RWPE2 (cell line): ENCODE data around the gene CCDC149.

Experiments
- ATAC-seq: fragments of 200-7000 bp; cut with Tn5 transposase; 3 replicates; pipeline ENCODE4 v1.9.1; 2021; ENCODE audit warnings: low read depth
- DNase-seq: peaks from one replicate; pipeline ENCODE4 v3.0.0-alpha.2; 2020; ENCODE audit warnings: low spot score
- H3K27ac ChIP-seq: fragments of 450-650 bp; 2 replicates; pipeline ENCODE4 v1.5.1; 2017; ENCODE audit warnings: mild to moderate bottlenecking; ENCODE audit not compliant: poor library complexity, severe bottlenecking
- H3K27me3 ChIP-seq: fragments of 250-450 bp; sonication (Bioruptor Pico); 2 replicates; pipeline ENCODE4 v1.5.1; 2021; ENCODE audit warnings: mild to moderate bottlenecking, moderate library complexity; ENCODE audit not compliant: insufficient read depth, poor library complexity, severe bottlenecking
- H3K36me3 ChIP-seq: fragments of 250-450 bp; sonication (Bioruptor Pico); 2 replicates; pipeline ENCODE4 v1.5.1; 2020; ENCODE audit warnings: low read depth, mild to moderate bottlenecking, moderate library complexity
- H3K4me1 ChIP-seq: fragments of 250-450 bp; sonication (Bioruptor Pico); 2 replicates; pipeline ENCODE4 v1.5.1; 2021; ENCODE audit warnings: mild to moderate bottlenecking, moderate library complexity; ENCODE audit not compliant: insufficient read depth, poor library complexity, severe bottlenecking
- H3K4me3 ChIP-seq: fragments of 250-450 bp; sonication (Bioruptor Pico); 2 replicates; pipeline ENCODE4 v1.5.1; 2021; ENCODE audit warnings: mild to moderate bottlenecking, moderate library complexity; ENCODE audit not compliant: severe bottlenecking
- H3K9me3 ChIP-seq: fragments of 250-450 bp; sonication (Bioruptor Pico); 2 replicates; pipeline ENCODE4 v1.5.1; 2021; ENCODE audit warnings: mild to moderate bottlenecking, moderate library complexity; ENCODE audit not compliant: severe bottlenecking
- TF ChIP-seq, protein P1 (sequence below): fragments of 450-650 bp; IDR thresholded peaks from one replicate; pipeline ENCODE4 v1.5.1; 2017; ENCODE audit warnings: mild to moderate bottlenecking, moderate library complexity; ENCODE audit not compliant: poor library complexity, severe bottlenecking

CCDC149 gene

DNA sequence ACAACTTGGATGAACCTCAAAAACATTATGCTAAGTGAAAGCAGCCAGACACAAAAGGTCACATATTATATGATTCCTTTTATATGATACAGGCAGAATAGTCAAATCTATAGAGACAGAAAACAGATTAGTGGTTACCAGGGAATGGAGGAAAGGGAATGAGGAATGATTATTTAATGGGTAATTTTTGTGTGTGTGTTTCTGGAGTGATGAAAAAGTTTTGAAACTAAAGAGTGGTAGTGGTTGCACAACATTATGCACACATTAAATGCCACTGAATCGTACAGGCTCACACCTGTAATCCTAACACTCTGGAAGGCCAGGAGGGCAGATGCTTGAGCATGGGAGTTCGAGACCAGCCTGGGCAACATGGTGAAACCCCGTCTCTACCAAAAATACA, 137.1 kb downstream of the CCDC149 start:
- no peaks in the 10 kb centered on the region for H3K27me3 ChIP-seq
- ATAC-seq, result no peak
- TF ChIP-seq, protein P1, sequence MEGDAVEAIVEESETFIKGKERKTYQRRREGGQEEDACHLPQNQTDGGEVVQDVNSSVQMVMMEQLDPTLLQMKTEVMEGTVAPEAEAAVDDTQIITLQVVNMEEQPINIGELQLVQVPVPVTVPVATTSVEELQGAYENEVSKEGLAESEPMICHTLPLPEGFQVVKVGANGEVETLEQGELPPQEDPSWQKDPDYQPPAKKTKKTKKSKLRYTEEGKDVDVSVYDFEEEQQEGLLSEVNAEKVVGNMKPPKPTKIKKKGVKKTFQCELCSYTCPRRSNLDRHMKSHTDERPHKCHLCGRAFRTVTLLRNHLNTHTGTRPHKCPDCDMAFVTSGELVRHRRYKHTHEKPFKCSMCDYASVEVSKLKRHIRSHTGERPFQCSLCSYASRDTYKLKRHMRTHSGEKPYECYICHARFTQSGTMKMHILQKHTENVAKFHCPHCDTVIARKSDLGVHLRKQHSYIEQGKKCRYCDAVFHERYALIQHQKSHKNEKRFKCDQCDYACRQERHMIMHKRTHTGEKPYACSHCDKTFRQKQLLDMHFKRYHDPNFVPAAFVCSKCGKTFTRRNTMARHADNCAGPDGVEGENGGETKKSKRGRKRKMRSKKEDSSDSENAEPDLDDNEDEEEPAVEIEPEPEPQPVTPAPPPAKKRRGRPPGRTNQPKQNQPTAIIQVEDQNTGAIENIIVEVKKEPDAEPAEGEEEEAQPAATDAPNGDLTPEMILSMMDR, result no peak

DNA sequence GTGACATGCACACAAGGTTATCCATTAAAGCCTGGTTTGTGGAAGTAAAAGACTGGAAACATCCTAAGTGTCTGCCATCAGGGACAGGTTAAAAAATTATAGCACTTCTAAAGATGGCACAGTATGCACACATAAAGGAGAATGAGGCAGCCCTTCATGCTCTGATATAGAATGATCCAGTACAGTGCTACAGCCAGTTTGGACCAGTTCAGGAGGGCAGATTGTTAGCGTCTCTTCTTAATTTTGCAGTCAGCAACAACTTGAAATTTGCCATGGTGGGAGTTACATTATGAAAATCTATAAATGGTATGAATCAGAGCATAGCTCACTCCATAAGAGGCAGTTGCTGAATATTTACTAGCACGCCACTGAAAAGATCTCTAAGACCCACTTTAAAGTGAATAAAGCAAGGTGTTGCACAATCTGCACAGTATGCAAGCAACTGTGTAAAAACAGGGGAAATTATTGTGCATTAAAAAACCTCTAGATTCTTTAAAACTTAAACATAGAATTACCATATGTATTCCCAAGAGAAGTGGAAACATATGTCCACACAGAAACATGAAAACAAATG, 137.7 kb downstream of the CCDC149 start:
- ATAC-seq, result 0 out of 3 replicates have a peak, but pooled peaks have one; percentile 28
- Histone ChIP-seq H3K4me3 (no peak overlapping the region), H3K9me3 (no peaks in the 10 kb centered on the region), H3K36me3 (no peaks in the 10 kb centered on the region), H3K4me1 (peaks cover 11% of the 10 kb centered on the region), H3K27me3 (no peaks in the 10 kb centered on the region), H3K27ac (no peak overlapping the region)
- TF ChIP-seq, protein P1, result no peak
- DNase-seq, result no peak

More for the DNA sequence above, 137.1 kb downstream of the CCDC149 start:
- Histone ChIP-seq H3K4me3 (no peak overlapping the region), H3K27ac (no peak overlapping the region), H3K9me3 (no peaks in the 10 kb centered on the region), H3K36me3 (no peaks in the 10 kb centered on the region), H3K4me1 (peaks cover 4% of the 10 kb centered on the region)
- DNase-seq, result no peak

DNA sequence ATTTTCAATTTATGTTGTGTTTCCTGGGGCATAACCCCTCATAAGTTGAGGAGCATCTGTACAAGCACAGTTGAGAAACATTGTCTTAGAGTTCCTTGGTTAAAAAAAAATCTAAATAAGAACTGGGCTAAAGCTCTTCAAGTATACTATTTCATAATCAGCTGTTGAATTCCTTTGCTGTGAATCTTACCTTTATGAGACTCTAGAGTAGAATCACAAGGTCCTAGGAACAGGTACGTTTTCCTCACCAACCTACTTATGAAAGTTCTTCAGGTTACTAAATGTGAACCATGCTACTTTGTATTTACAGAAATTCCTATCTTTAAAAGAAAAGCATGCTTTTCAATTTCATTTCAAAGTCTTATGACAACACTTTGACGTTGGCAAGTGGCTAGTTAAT, 138.4 kb downstream of the CCDC149 start:
- no peaks in the 10 kb centered on the region for H3K27me3 ChIP-seq
- ATAC-seq, result peak; percentile 74

DNA sequence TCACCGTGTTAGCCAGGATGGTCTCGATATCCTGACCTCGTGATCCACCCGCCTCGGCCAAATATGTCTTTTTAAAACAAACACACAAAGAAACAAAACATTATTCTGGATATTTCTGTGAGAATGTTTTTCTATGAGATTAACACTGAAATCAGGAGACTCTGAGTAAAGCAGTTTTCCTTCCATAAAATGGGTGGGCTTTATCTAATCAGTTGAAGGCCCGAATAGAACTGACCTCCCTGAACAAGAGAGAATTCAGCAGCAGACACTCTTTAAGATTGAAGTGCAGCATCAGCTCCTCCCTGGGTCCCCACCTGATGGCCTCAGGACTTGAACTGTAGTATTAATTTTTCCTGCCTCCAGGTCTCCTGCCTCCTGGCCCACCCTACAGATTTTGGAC, 139.9 kb downstream of the CCDC149 start:
- Histone ChIP-seq H3K9me3 (no peaks in the 10 kb centered on the region), H3K27ac (no peak overlapping the region), H3K27me3 (no peaks in the 10 kb centered on the region), H3K36me3 (no peaks in the 10 kb centered on the region), H3K4me3 (no peak overlapping the region), H3K4me1 (peaks cover 17% of the 10 kb centered on the region)
- TF ChIP-seq, protein P1, result no peak
- no peak for DNase-seq
- no peak for ATAC-seq

More for the DNA sequence above, 138.4 kb downstream of the CCDC149 start:
- no peaks in the 10 kb centered on the region for H3K9me3 ChIP-seq
- H3K27ac ChIP-seq, result no peak overlapping the region
- no peaks in the 10 kb centered on the region for H3K36me3 ChIP-seq
- TF ChIP-seq, protein P1, result no peak
- peaks cover 17% of the 10 kb centered on the region for H3K4me1 ChIP-seq
- H3K4me3 ChIP-seq, result no peak overlapping the region
- DNase-seq, result no peak

DNA sequence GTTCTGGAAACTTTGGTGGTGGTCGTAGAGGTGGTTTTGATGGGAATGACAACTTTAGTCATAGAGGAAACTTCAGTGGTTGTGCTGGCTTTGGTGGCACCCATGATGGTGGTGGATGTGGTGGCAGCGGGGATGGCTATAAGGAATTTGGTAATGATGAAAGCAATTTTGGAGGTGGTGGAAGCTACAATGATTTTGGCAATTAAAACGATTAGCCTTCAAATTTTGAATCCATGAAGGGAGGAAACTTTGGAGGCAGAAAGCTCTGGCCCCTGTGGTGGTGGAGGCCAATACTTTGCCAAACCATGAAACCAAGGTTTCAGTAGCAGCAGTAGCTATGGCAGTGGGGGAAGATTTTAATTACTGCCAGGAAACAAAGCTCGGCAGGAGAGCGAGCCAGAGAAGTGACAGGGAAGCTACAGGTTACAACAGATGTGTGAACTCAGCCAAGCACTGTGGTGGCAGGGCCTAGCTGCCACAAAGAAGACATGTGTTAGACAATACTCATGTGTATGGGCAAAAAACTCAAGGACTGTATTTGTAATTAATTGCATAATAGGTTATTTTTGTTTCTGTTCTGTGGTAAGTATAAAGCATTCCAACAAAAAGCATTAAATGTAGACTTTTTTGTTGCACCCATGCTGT, 140.7 kb downstream of the CCDC149 start:
- no peaks in the 10 kb centered on the region for H3K36me3 ChIP-seq
- peaks cover 17% of the 10 kb centered on the region for H3K4me1 ChIP-seq
- H3K27ac ChIP-seq, result no peak overlapping the region
- H3K4me3 ChIP-seq, result no peak overlapping the region
- no peak for ATAC-seq
- TF ChIP-seq, protein P1, result no peak
- DNase-seq, result no peak
- no peaks in the 10 kb centered on the region for H3K9me3 ChIP-seq
- H3K27me3 ChIP-seq, result no peaks in the 10 kb centered on the region
